Testis (tissue), 5 donors: ENCODE measurements around the gene KERA. TPM values are rescaled to one million over a fixed set of nuclear protein-coding genes. Genes with fewer than 3 reads are reported as not detected.

Source experiments
- DNase-seq: peaks from one replicate; pipeline ENCODE4 v3.0.0-alpha.2; 2019
- H3K27ac ChIP-seq, 2 donors: fragments of 200-600 bp; sonication (generic); one replicate each; pipeline ENCODE4 v1.5.1; 2019
- H3K27me3 ChIP-seq: fragments of 200-600 bp; sonication (generic); one replicate; pipeline ENCODE4 v1.5.1; 2019
- H3K36me3 ChIP-seq: fragments of 200-600 bp; sonication (generic); one replicate; pipeline ENCODE4 v1.5.1; 2017; ENCODE audit warnings: low read depth; ENCODE audit errors: missing control alignments
- H3K4me1 ChIP-seq: fragments of 200-600 bp; sonication (generic); one replicate; pipeline ENCODE4 v1.5.1; 2019
- H3K4me3 ChIP-seq, 2 donors: fragments of 200-600 bp; sonication (generic); one replicate each; pipeline ENCODE4 v1.5.1; 2017 to 2019
- H3K9me3 ChIP-seq: fragments of 200-600 bp; sonication (generic); one replicate; pipeline ENCODE4 v1.5.1; 2017
- CTCF ChIP-seq, 3 experiments: fragments of 450-650 bp in 2 of 3; fragments of 200-600 bp in 1 of 3; sonication (generic) in 1 of 3; IDR thresholded peaks; one replicate each; pipeline ENCODE4 v1.5.1; 2016 to 2019; ENCODE audit warnings: antibody characterized with exemption in 3 of 3, mild to moderate bottlenecking in 2 of 3, moderate library complexity in 1 of 3
- POLR2A ChIP-seq: fragments of 450-650 bp; IDR thresholded peaks from one replicate; pipeline ENCODE4 v1.6.1; 2017; ENCODE audit warnings: antibody characterized with exemption, mild to moderate bottlenecking, moderate library complexity
- WGBS, 2 donors: methylation state at CpG; one replicate each; pipeline ENCODE4 v1.1.5; 2018; 5-methylcytosine and 5-hydroxymethylcytosine counted together
- intact Hi-C: fragments of 100-400 bp; cut with DNase I; formaldehyde crosslinking; loops from one replicate; pipeline ENCODE4 v1.15.1; 2023; ENCODE audit warnings: low total_unique reads
- long read RNA-seq, 2 donors: transcript quantifications; one replicate each; lab custom pipeline, GENCODE V29; 2026
- polyA plus RNA-seq: library from polyadenylated mRNA; stranded (reverse); fragments of 350-450 nt; fragmentation: Illumina TruSeq; extraction: RNeasy Lipid Tissue Mini Kit (QIAGEN cat#74804); gene quantifications from one replicate; pipeline ENCODE4 v1.2.3, GENCODE V29; 2014; ENCODE audit warnings: low read depth, low replicate concordance; ENCODE audit not compliant: insufficient read depth
- total RNA-seq, 2 donors: library from RNA; depleted of rRNA; stranded (reverse); fragments of >200 nt; gene quantifications; one replicate each; pipeline ENCODE4 v1.2.3, GENCODE V29; 2016

KERA gene
- under 1 TPM in 1 of 2 donors, not detected in 1; 0.24 TPM for total RNA-seq
- not detected for polyA plus RNA-seq
- long read RNA-seq, donor 1 = 0 reads
- long read RNA-seq, donor 2, partial matches to known transcripts = 0 of 1 reads
- long read RNA-seq, donor 2, other reads (novel, unspliced or antisense) = 0 of 1 reads

GRCh38 chr12:91057368-91058165 lies at the start of gene KERA:
TSS of gene KERA (minus strand) at chr12:91058024. CDS start at chr12:91056281, 1,743 bp downstream.
- no peaks in the 10 kb centered on the region for H3K36me3 ChIP-seq
- intact Hi-C loops = no loop called here
- no peak within 1 kb of the TSS for H3K27ac ChIP-seq
- H3K4me1 ChIP-seq = no peaks in the 10 kb centered on the region
- no peaks in the 10 kb centered on the region for H3K27me3 ChIP-seq
- TF ChIP-seq POLR2A = no peak
- 58 to 60% methylated on average over 9 of the region's 9 CpGs for WGBS, 2 donors
- H3K9me3 ChIP-seq = no peaks in the 10 kb centered on the region
- DNase-seq = no peak
- no peak within 1 kb of the TSS for H3K4me3 ChIP-seq

GRCh38 chr12:91106283-91106682 lies 48.5 kb upstream of the KERA start:
- no peak for DNase-seq
- no peaks in the 10 kb centered on the region for H3K27me3 ChIP-seq
- H3K4me3 ChIP-seq = no peak overlapping the region
- no peaks in the 10 kb centered on the region for H3K9me3 ChIP-seq
- intact Hi-C loops = no loop called here
- H3K27ac ChIP-seq = no peak overlapping the region
- H3K4me1 ChIP-seq = no peaks in the 10 kb centered on the region
- H3K36me3 ChIP-seq = no peaks in the 10 kb centered on the region
- TF ChIP-seq POLR2A (no peak), CTCF (IDR thresholded peaks at IDR 0.05) (no peak)

GRCh38 chr12:91105807-91106206 lies 48.0 kb upstream of the KERA start:
- 71 to 72% methylated on average over 5 of the region's 5 CpGs for WGBS, 2 donors
- Histone ChIP-seq H3K36me3 (no peaks in the 10 kb centered on the region), H3K9me3 (no peaks in the 10 kb centered on the region), H3K4me1 (no peaks in the 10 kb centered on the region), H3K27me3 (no peaks in the 10 kb centered on the region), H3K4me3 (no peak overlapping the region), H3K27ac (no peak overlapping the region)
- TF ChIP-seq CTCF (IDR thresholded peaks at IDR 0.05) (no peak), POLR2A (no peak)
- no peak for DNase-seq
- intact Hi-C loops = no loop called here

GRCh38 chr12:91104812-91105466 lies 47.1 kb upstream of the KERA start:
- H3K27ac ChIP-seq = no peak overlapping the region
- H3K4me3 ChIP-seq = no peak overlapping the region
- WGBS, 2 donors = 69 to 80% methylated on average over 1 of the region's 1 CpG
- DNase-seq = no peak
- intact Hi-C loops = no loop called here
- H3K4me1 ChIP-seq = no peaks in the 10 kb centered on the region
- H3K9me3 ChIP-seq = no peaks in the 10 kb centered on the region
- H3K27me3 ChIP-seq = no peaks in the 10 kb centered on the region
- H3K36me3 ChIP-seq = no peaks in the 10 kb centered on the region
- TF ChIP-seq POLR2A (no peak), CTCF (IDR thresholded peaks at IDR 0.05) (no peak)

- DNase-seq = no peak
- Histone ChIP-seq H3K27ac (no peak overlapping the region), H3K9me3 (no peaks in the 10 kb centered on the region), H3K4me1 (peaks cover 5% of the 10 kb centered on the region), H3K4me3 (no peak overlapping the region), H3K36me3 (no peaks in the 10 kb centered on the region), H3K27me3 (no peaks in the 10 kb centered on the region)
- intact Hi-C loops = no loop called here
- WGBS, 2 donors = 88 to 92% methylated on average over 1 of the region's 1 CpG
- TF ChIP-seq CTCF (IDR thresholded peaks at IDR 0.05) = no peak
- TF ChIP-seq POLR2A = no peak
Observed at GRCh38 chr12:91103624-91104023, 45.8 kb upstream of the KERA start.
